ENCODE data around the gene GRIK3.

GRCh38 chr1:36984026-36984425, 50.3 kb downstream of the GRIK3 start:
- TF ChIP-seq ZNF274 (IDR thresholded peaks at IDR 0.05; ENCODE audit: low read depth, low read length) = no peak
- TF ChIP-seq SUZ12 (IDR thresholded peaks at IDR 0.05; ENCODE audit: extremely low read depth, insufficient read depth, insufficient read length) = no peak
- no peak for TF ChIP-seq YY1 (IDR thresholded peaks at IDR 0.05; ENCODE audit: insufficient read depth, insufficient read length)

All from NT2/D1 (cell line).